Coronary artery (tissue), 2 donors: ENCODE data around the gene NKX2-2.

Source experiments
- DNase-seq: peaks from one replicate; pipeline ENCODE4 v3.0.0-alpha.2; 2017; ENCODE audit warnings: low spot score
- H3K27ac ChIP-seq, 2 donors: fragments of 200-600 bp; sonication (generic); one replicate each; pipeline ENCODE4 v1.5.1; 2016 to 2019
- H3K4me3 ChIP-seq: fragments of 200-600 bp; sonication (generic); 2 replicates; pipeline ENCODE4 v1.5.1; 2016; ENCODE audit warnings: mild to moderate bottlenecking, moderate library complexity
- CTCF ChIP-seq: fragments of 200-600 bp; sonication (generic); IDR thresholded peaks from one replicate; pipeline ENCODE4 v1.5.1; 2019; ENCODE audit warnings: antibody characterized with exemption

Gene NKX2-2

GRCh38 chr20:21522481-21523280 lies 8.8 kb upstream of the NKX2-2 start:
- Histone ChIP-seq H3K4me3 (peak overlapping the region; percentile 45), H3K27ac (no peak overlapping the region)
- DNase-seq: peak; percentile 55
- TF ChIP-seq CTCF: no peak

- H3K27ac ChIP-seq: no peak overlapping the region
- H3K4me3 ChIP-seq: peak overlapping the region; percentile 45
- TF ChIP-seq CTCF: no peak
- no peak for DNase-seq
Measured at GRCh38 chr20:21521596-21522480, 8.0 kb upstream of the NKX2-2 start.

GRCh38 chr20:21520702-21521595 lies 7.1 kb upstream of the NKX2-2 start:
- no peak for DNase-seq
- Histone ChIP-seq H3K27ac (no peak overlapping the region), H3K4me3 (no peak overlapping the region)
- TF ChIP-seq CTCF: no peak

DNA sequence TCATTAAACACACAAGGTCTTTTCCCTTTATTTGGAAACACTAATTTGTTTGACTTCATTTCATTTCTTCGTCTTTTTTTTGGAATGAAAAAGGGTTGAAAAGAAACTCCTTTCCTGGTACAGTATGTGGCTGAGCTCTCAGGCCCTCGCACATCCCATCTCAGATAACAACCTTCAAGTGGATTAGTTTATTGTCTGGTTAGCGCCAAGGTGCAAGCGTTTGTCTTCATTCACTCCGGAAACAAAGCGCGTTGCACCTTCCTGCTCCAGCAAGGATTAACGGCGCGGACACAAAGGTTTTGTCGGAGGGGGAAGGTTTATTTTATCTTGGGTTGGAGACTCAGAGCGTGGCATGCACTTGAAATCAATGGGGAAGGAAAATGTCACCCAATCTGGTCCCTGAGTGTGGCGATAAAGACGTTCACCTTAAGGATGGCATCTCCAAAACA lies 5.3 kb upstream of the NKX2-2 start:
- Histone ChIP-seq H3K4me3 (no peak overlapping the region), H3K27ac (no peak overlapping the region)
- no peak for TF ChIP-seq CTCF
- no peak for DNase-seq

DNA sequence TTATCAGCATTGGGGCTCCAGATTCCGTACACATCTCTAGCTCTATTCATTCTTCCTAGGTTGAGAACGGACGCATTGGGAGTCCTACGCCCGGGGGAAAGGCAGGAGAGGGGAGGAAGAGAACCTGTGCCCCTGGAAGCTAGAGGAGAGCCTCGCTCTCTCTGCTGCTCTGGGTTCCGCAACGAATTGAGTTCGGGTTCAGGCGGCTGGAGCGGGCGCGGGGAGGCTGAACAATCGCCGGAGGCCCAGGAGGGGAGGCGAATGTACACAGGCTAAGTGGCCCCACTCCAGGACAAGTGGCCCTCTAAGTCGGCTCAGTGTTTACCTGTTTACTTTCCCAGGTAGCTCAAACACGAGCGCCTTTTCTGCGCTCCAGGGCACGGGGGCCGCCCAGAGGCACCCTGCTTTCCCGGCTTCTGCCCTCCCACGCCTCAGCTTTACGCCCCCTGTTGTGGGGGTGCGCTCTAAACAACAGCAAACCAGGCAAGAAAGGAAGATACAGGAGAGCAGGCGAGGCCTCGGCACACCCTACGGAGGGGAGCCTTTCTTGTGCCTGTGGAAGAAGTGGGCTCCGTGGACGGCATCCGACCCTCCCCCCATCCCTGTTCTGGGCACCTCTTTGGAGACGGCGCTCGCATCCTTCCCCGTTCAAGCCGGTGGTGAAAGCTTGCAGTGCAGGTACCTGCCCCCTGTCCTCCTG lies 4.6 kb upstream of the NKX2-2 start:
- no peak for DNase-seq
- H3K4me3 ChIP-seq: no peak overlapping the region
- no peak for TF ChIP-seq CTCF
- H3K27ac ChIP-seq: no peak overlapping the region

DNA sequence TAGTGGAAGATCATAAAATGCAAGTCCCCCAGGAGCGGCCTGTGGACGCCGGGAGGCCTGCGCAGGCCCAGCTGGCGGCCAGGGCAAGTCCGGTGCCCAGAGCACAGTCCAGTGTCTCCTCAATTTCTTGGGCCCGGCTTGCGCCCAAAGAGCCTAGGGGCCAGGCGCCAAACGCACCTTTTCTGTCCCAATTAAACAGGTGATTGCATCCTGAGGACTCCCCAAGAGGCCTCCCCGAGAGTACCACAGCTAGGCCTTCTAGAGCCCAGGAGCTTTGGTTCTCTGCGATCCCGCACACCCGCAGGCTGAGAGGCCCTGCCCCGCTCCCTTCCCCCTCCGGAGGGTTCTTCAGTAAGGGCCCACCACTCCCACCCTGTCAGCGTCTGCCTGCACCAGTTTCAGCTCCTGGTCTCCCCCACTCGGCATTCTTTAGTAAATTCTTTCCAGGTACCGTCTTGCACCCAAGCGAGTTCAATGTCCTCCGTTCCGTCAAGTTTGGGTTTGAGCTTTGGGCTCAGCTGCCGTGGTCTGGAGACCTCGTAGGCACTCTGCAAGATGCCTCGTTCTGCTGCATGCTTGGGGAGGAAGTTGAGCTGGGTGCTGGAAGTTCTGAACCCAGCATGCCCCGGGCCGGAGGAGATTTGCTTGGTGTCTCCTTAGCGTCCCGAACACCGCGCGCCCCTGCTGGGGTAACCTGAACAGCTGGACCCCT lies 3.9 kb upstream of the NKX2-2 start:
- Histone ChIP-seq H3K27ac (no peak overlapping the region), H3K4me3 (peak overlapping the region; percentile 33)
- TF ChIP-seq CTCF: no peak

More for the DNA sequence above, 3.9 kb upstream of the NKX2-2 start:
- no peak for DNase-seq
